Esophagus (tissue), 2 donors: ENCODE results near the gene POLG. TPM values are rescaled to one million over a fixed set of nuclear protein-coding genes. Genes with fewer than 3 reads are reported as not detected.
A peak's percentile ranks its signal among the peaks of the same experiment; 100 is the strongest.

ENCODE experiments used
- H3K27ac ChIP-seq, 2 donors: one replicate each; pipeline ENCODE4 v1.5.1; 2013; ENCODE audit warnings: low read depth in 2 of 2, mild to moderate bottlenecking in 2 of 2, inconsistent platforms in 1 of 2, low read length in 1 of 2, moderate library complexity in 1 of 2
- H3K27me3 ChIP-seq, 2 donors: one replicate each; pipeline ENCODE4 v1.6.1; 2013; ENCODE audit warnings: low read length in 2 of 2, control low read depth in 1 of 2, mild to moderate bottlenecking in 1 of 2; ENCODE audit not compliant: insufficient read depth in 2 of 2, control insufficient read depth in 1 of 2
- H3K36me3 ChIP-seq, 2 donors: one replicate each; pipeline ENCODE4 v1.6.1; 2013; ENCODE audit warnings: low read length in 1 of 2; ENCODE audit not compliant: control insufficient read depth in 2 of 2, insufficient read depth in 2 of 2
- H3K4me1 ChIP-seq, 2 donors: one replicate each; pipeline ENCODE4 v1.6.1; 2013; ENCODE audit warnings: low read length in 1 of 2; ENCODE audit not compliant: control insufficient read depth in 2 of 2, insufficient read depth in 2 of 2
- H3K4me3 ChIP-seq, 2 donors: one replicate each; pipeline ENCODE4 v1.5.1; 2013; ENCODE audit warnings: low read length in 2 of 2, mild to moderate bottlenecking in 2 of 2, low read depth in 1 of 2, moderate library complexity in 1 of 2
- H3K9me3 ChIP-seq, 2 donors: one replicate each; pipeline ENCODE4 v1.6.1; 2013; ENCODE audit warnings: mild to moderate bottlenecking in 2 of 2, low read depth in 1 of 2, low read length in 1 of 2, moderate library complexity in 1 of 2; ENCODE audit not compliant: control insufficient read depth in 2 of 2, insufficient read depth in 1 of 2
- WGBS, 2 donors: extraction: QIAGEN DNeasy Blood & Tissue Kit; methylation state at CpG; one replicate each; pipeline ENCODE4 v1.1.7; 2013; 5-methylcytosine and 5-hydroxymethylcytosine counted together
- polyA plus RNA-seq, 2 donors: library from polyadenylated mRNA; stranded (reverse); fragments of 200-250 nt; gene quantifications; one replicate each; pipeline ENCODE4 v1.2.3, GENCODE V29; 2013
- donor health status: healthy with polysubstance abuse.
- donor health status: Bipolar disorder and iron deficiency.

The POLG gene
- polyA plus RNA-seq, 2 donors = 27.2 to 48.1 TPM

DNA sequence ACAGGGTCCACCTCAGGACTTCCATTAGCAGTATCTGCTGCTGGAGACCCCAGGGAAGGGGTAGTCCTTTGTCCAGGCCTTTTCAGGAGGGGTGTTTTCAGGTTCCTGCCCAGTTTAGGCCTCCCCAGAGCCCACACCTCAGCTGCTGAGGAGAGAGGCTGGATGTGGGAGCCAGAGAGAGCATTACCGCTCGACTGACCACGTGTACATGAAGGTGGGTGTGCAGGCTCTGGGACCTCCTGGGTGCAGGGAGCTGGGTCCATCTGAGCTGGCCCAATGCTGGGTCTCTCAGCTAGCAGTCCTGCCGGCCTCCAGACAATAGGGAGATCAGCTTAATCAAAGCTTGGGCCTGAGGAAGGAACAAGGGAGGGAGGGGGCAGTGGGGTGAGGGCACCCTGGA, 29.1 kb upstream of the POLG start:
- Histone ChIP-seq H3K27ac (no peak overlapping the region), H3K9me3 (peaks cover 0 to 15% of the 10 kb centered on the region in 2 donors), H3K4me1 (peaks cover 13 to 19% of the 10 kb centered on the region in 2 donors), H3K36me3 (no peaks in the 10 kb centered on the region), H3K27me3 (peaks cover 3 to 39% of the 10 kb centered on the region in 2 donors), H3K4me3 (no peak overlapping the region)
- 24 to 36% methylated on average over 4 of the region's 4 CpGs for WGBS, 2 donors

DNA sequence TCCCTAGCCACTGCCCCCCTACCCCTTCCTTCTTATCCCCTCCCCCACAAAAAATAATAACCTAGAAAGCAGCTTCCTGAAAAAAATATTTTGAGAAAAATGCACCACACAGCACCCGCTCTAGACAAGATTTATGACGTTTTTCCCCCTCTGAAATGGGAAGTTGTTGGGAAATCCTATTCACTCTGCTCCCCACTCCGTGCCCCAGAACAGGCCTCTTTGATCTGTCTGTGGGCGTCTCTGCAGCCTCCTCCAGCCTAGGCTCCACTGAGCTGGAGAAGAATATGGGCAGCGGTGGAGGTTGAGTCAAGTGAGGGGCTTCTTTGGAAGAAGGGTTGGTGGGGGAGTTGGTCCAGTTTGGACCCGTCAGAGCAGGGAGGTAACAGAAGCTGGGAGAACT, 28.5 kb upstream of the POLG start:
- peaks cover 13 to 23% of the 10 kb centered on the region in 2 donors for H3K4me1 ChIP-seq

DNA sequence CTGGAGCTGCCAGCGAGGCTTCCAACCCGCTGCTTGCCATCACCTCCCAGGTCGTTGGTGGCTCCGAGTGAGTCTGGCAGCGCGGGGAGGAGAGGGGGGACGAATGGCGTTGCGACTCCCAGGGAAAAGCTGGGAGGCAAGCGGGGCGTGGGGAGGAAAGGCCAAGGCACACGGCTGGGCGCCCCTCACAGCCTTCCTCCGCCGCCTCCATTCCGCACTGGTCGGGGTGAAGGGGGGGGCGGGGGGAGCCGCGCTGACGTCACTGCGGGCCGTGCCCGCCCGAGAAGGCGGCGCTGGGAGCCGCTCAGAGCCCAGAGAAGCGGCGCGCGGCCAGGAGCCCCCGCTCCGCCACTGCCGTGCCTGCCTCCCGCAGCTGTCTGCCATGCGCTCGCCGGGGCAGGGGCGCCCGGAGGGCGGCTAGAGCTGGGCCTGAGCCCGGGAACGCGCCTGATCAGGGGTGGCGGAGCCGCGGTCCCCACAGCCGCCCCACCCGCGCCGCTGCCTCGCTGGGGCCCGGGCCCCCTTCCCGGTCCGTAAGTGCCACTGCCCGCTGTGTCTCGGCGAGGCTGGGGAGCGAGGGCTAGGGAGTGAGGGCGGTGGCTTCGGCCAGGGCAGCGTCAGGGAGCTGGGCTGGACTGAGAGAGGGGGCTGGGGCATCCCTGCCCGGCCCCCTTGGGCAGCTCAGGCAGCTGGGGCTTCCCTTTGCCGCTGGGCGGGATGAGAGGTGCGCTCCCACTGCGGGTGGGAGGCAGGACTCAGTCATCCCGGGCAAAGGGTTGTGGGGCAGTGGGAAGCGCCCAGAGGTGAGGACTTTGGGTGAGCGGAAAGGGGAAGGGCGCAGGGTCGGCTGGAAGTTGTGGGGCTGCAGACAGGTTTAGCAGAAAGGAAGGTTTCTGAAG, 27.8 kb upstream of the POLG start:
- Histone ChIP-seq H3K4me1 (peaks cover 9 to 19% of the 10 kb centered on the region in 2 donors), H3K27ac (no peak overlapping the region), H3K27me3 (peaks cover 7 to 27% of the 10 kb centered on the region in 2 donors), H3K36me3 (no peaks in the 10 kb centered on the region), H3K4me3 (no peak overlapping the region), H3K9me3 (peaks cover 0 to 13% of the 10 kb centered on the region in 2 donors)
- WGBS, 2 donors = 4 to 9% methylated on average over 43 to 73 of the region's 73 CpGs

More for the DNA sequence above, 28.5 kb upstream of the POLG start:
- Histone ChIP-seq H3K27ac (no peak overlapping the region), H3K36me3 (no peaks in the 10 kb centered on the region), H3K27me3 (peaks cover 4 to 33% of the 10 kb centered on the region in 2 donors), H3K9me3 (peaks cover 0 to 15% of the 10 kb centered on the region in 2 donors), H3K4me3 (no peak overlapping the region)
- WGBS, 2 donors = 14 to 19% methylated on average over 6 of the region's 6 CpGs

DNA sequence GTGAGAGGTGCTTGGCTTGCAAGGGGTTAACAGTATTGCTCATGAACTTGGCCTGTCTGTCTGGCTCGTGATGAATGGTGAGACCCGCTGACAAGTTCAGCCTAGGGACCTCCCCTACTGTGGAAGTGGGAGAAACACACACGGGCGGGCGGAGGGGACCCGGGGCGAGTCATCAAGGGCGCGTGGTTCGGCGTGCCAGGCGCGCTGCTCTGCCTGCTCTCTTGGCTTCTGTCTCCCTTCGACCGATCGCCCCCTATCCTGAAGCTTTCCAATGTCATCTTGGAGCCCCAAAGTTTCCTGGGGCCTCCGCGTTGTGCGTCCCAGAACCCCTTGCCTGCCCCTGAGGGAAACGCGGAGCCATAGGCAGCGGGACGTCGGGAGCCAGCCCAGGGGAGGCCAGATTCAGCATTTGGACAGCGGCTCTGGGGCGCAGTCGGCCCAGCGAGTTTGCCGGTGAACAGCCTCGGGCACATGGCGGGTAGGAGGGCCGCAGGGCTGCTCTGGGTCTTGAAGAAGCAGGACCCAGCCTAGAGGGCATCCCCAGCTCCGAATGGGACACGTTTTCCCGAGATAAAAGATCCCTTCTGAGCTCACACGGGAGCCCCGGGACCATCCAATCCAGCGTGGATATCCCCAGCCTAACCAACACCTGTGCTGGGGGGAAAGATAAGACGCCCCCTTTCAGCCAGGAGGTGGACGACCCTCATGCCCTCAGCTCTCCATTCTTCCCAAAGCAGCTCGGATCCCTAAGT, 27.0 kb upstream of the POLG start:
- Histone ChIP-seq H3K9me3 (peaks cover 0 to 8% of the 10 kb centered on the region in 2 donors), H3K27me3 (peaks cover 9 to 23% of the 10 kb centered on the region in 2 donors), H3K27ac (no peak overlapping the region), H3K4me1 (peaks cover 6 to 15% of the 10 kb centered on the region in 2 donors), H3K4me3 (no peak overlapping the region), H3K36me3 (no peaks in the 10 kb centered on the region)
- 10 to 11% methylated on average over 41 of the region's 41 CpGs for WGBS, 2 donors

DNA sequence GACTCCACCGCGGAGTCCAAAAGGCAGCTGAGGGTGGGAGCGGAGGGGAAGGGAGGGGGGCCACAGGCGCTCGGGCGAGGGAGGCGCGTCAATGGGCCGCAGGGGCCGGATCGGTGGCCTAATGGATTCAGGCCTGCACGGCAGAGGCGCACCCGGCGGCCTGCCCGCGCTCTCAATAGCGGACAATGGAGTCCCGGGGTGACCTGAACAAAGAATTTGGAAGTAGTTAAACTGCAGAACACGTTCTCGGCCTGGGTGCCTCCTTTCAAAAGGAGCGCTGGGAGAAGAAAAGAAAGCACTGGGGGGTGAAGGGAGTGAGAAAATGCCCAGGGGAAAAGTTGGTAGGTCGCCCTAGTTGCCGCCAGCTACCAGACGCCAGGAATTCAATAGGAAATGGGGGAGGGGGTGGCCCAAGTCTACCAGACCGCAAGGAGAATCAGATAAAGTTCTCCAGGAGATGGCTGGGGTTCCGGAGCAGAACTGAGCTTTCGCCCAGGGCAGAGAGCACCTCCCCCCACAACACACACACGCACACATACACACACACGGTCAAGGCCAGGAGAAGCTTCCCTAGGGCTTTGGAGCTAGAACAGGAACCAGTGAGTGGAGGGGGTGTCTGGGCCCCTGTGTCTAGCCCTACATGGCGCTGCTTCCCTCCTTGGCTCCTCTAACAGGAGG, 25.8 kb upstream of the POLG start:
- Histone ChIP-seq H3K4me3 (no peak overlapping the region), H3K36me3 (no peaks in the 10 kb centered on the region), H3K27ac (no peak overlapping the region), H3K4me1 (peaks cover 6 to 15% of the 10 kb centered on the region in 2 donors), H3K27me3 (peaks cover 9 to 23% of the 10 kb centered on the region in 2 donors), H3K9me3 (peaks cover 0 to 8% of the 10 kb centered on the region in 2 donors)
- WGBS, 2 donors = 6 to 10% methylated on average over 30 to 31 of the region's 31 CpGs

DNA sequence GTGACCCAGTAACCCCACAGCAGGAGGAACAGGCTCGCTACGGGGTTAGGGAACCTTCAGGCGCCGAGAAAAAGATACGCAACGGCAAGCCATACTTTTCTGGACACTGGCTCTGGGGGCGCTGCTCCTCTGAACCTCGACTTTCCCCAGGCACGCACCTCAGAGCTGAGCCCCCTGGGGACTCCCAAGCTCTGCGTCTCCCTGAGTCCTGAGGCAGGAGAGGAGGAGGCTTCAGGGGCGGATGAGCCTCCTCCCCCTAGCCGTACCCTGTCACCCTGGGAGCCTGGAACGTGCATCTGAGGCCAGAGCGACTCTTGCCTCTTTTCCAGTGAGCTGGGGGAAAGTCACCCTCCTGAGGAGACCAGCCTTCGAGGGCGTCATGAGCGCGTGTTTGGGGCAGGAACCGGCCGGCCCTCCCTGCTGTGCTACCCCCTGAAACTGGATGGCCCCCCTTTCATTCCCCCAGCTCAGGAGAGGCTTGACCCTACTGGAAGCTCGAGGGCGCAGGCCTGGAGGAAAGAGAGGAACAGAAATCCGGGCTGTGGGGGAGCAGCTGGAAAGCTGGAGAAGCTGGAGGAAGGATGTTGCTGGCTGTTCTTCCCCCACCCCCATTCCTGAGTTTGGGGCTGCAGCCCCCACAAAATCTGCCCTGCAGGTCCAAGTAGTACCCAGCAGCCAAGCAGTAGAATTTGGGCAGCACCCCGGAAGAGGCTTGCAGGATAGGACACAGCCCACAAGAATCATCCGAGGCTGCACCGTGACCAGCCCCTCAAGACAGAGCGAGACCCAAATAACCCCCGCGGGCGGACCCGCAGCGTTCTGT, 25.1 kb upstream of the POLG start:
- H3K4me1 ChIP-seq = peaks cover 6 to 15% of the 10 kb centered on the region in 2 donors
- H3K27me3 ChIP-seq = peaks cover 9 to 23% of the 10 kb centered on the region in 2 donors
- H3K9me3 ChIP-seq = peaks cover 0 to 8% of the 10 kb centered on the region in 2 donors
- 10 to 12% methylated on average over 32 of the region's 32 CpGs for WGBS, 2 donors
- no peak overlapping the region for H3K27ac ChIP-seq
- H3K36me3 ChIP-seq = no peaks in the 10 kb centered on the region
- H3K4me3 ChIP-seq = no peak overlapping the region

DNA sequence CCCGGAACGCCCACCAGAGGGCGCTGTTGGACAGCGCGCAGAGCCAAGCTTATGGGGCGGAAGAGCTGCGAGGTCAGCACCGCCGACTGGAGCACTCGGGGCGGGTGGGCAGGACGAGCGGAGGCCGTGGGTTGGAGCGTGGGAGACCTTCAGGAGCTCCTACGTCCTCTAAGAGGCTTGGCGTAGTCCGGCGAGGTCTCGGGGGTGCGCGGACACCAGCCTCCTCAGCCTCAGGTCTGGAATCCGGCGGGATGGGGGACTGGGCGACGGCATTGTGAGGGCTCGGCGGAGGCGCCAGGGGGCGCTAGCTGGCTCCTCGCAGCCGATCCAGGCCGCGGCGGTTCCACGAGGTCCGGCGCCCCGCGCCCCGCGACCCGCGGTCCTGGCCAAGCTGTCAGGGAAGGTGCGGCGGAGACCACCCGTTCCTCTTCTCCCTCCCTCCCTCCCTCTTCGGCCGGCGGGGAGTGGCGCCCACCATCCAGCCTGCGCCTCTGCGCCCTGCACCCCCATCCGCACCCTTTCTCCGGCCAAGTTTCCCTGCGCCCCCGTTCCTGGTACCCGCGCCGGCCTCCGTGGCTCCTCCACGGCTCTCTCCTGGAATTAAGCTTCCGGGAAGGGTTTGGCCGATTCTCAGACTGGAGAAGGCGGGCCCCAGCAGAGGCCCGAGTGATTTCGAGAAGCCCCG, 24.3 kb upstream of the POLG start:
- Histone ChIP-seq H3K4me3 (peak overlapping the region; percentile 25 to 47), H3K4me1 (peaks cover 6 to 15% of the 10 kb centered on the region in 2 donors), H3K27ac (no peak overlapping the region), H3K36me3 (no peaks in the 10 kb centered on the region), H3K9me3 (peaks cover 0 to 8% of the 10 kb centered on the region in 2 donors), H3K27me3 (peaks cover 9 to 21% of the 10 kb centered on the region in 2 donors)
- 3% methylated on average over 66 to 68 of the region's 68 CpGs for WGBS, 2 donors

DNA sequence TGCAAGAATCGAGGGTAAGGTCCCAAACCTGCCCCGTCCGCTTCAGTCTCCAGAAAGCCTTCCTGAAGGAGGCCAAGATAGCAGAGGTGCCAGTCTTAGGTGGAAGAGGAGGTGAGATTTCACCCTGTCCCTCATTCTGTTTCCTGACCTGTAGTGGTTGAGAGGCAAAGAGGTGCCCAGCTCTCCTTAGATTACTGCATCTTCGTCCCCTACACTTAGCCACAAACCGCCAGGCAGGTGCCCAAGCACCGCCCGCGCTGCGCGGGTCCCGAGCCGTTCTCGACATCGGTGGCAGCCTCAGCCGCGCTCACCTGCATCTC, 23.8 kb upstream of the POLG start:
- Histone ChIP-seq H3K27ac (no peak overlapping the region), H3K4me3 (peak overlapping the region in 1 of 2 donors; percentile 25), H3K36me3 (no peaks in the 10 kb centered on the region), H3K9me3 (peaks cover 0 to 8% of the 10 kb centered on the region in 2 donors), H3K27me3 (peaks cover 9 to 18% of the 10 kb centered on the region in 2 donors), H3K4me1 (peaks cover 6 to 15% of the 10 kb centered on the region in 2 donors)
- 5 to 7% methylated on average over 16 of the region's 16 CpGs for WGBS, 2 donors
